Testis (tissue), 2 donors: Measurements from ENCODE around the gene ADCYAP1.

Experiments used
- CTCF ChIP-seq, 3 experiments: fragments of 450-650 bp in 2 of 3; fragments of 200-600 bp in 1 of 3; sonication (generic) in 1 of 3; IDR thresholded peaks; one replicate each; pipeline ENCODE4 v1.5.1; 2016 to 2019; ENCODE audit warnings: antibody characterized with exemption in 3 of 3, mild to moderate bottlenecking in 2 of 3, moderate library complexity in 1 of 3
- POLR2A ChIP-seq: fragments of 450-650 bp; IDR thresholded peaks from one replicate; pipeline ENCODE4 v1.6.1; 2017; ENCODE audit warnings: antibody characterized with exemption, mild to moderate bottlenecking, moderate library complexity

DNA sequence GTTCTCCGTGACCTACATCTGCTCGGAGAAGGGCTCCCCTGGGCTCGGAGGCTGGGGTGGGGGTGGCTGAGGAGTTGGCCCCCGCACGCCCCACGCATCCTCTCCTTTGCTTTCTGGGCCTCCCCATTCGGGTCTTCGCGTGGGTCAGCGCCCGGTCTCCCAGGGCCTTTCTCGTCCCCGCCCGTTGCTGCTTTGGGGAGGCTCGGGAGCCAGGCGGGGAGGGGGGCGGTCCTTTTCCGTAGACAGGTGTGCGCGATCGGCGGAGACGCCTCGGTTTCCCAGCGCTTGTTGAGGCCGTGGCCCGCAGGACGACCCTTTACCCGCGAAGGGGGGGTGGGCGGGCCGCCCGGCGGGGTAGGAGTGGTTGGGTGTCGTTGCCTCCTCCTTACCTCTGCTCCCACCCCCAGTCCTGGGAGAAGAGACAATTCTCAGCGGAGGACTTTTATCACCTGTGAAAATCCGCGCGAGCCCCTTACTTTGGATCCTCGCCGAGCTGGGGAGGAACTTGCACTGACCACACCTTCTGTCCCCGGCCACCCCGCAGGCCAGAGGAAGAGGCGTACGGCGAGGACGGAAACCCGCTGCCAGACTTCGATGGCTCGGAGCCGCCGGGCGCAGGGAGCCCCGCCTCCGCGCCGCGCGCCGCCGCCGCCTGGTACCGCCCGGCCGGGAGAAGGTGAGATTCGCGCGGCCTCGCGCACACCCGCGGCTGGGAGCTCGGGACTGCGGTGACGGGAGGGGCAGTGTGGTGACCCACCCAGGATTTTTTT, 2.6 kb downstream of the ADCYAP1 start:
- TF ChIP-seq CTCF (IDR thresholded peaks at IDR 0.05) (no peak), POLR2A (no peak)
